Astrocyte of the spinal cord (primary cell): ENCODE measurements around the gene CENPVL1.

ENCODE experiments used
- DNase-seq: peaks from one replicate; pipeline ENCODE4 v3.0.0; 2011; ENCODE audit warnings: low read depth, low spot score
- H3K4me3 ChIP-seq: 2 replicates; pipeline ENCODE4 v1.5.1; 2011; ENCODE audit warnings: low read depth, mild to moderate bottlenecking, low read length, moderate library complexity
- CTCF ChIP-seq: IDR thresholded peaks from 2 replicates; pipeline ENCODE4 v1.5.1; 2012; ENCODE audit warnings: low read depth, mild to moderate bottlenecking, low read length, inconsistent platforms
- in situ Hi-C: cut with HindIII; loops from 2 replicates; pipeline ENCODE4 v1.10.0; 2017; ENCODE audit warnings: low sequenced_read_pairs

CENPVL1 gene

DNA sequence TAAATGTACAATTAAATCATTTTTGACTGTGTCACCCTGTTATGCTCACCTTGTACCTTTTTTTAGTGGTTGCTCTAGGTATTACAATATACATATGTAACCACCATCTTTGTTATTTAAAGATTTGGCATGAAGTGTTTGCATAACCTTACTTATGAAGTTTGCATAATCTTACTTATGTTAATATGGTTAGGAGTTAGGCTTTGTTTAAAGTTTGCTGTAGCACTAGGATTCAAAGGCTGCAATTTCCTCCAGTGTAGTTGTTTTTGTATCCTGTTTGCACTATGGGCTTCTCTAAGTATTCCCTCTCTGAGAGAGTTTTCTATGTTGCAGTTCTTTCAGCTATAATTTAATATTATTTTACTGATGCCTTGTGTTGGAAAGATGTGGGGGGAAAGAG is 17.9 kb downstream of the CENPVL1 start:
- in situ Hi-C loops: no loop called here
- H3K4me3 ChIP-seq: no peak overlapping the region
- TF ChIP-seq CTCF: no peak
- DNase-seq: no peak

DNA sequence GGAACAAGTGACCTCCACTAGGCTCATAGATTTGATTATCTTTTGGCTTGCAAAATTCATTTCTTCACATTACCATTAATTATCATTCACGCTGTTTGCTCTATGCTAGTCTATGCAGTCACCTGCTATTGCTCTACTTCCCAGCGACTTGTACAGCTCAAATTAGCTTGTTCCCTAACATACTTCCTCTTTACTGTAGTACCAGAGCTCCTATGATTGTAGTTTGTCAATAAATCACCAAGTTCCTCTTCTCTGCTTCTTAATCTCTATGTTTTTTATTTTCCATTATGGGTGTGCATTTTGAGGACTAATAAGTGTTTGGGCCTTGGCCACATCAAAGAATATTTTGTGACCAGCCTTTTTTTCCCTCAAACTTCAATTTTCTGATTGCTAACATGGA is 26.8 kb downstream of the CENPVL1 start:
- H3K4me3 ChIP-seq: no peak overlapping the region
- no peak for DNase-seq
- no peak for TF ChIP-seq CTCF
- in situ Hi-C loops: no loop called here

GRCh38 chrX:51742586-51742985 is 32.3 kb downstream of the CENPVL1 start:
- TF ChIP-seq CTCF: no peak
- no peak overlapping the region for H3K4me3 ChIP-seq
- in situ Hi-C loops: no loop called here
- DNase-seq: no peak

DNA sequence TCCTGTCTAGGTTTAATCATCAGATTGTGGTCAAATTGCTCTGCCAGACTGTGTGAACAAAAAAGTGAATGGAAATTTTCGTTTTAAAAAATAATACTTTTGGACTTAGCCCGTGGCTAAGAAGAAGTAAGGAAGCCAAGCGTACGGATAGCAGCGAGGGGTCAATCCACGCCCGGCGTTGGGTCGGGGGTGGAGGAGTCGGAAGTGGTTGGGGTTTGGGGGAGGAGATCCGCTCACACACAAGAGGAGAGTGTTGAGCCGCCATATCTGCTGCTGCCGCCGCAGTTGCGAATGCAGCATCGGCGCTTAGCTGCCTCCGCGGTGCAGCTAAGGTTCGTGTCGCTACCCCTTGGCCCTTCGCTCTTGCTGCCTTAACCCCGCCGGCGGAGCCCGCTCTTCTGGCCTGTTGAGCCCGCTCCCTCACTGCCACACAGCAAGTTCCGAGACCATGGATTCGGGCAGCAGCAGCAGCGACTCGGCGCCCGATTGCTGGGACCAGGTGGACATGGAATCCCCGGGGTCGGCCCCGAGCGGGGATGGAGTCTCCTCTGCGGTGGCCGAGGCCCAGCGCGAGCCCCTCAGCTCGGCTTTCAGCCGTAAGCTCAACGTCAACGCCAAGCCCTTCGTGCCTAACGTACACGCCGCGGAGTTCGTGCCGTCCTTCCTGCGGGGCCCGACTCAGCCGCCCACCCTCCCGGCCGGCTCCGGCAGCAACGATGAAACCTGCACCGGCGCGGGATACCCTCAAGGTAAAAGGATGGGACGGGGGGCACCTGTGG is 33.1 kb downstream of the CENPVL1 start, which contains the start of gene GSPT2:
Gene GSPT2 (plus strand): TSS at position 264 of the 779 bp plus-strand sequence. CDS start 185 bp downstream, at position 449.
- peak; percentile 80 for DNase-seq
- no peak for TF ChIP-seq CTCF
- peak within 1 kb of the TSS; percentile 65 for H3K4me3 ChIP-seq
- in situ Hi-C loops: no loop called here

- no peak for TF ChIP-seq CTCF
- no peak for DNase-seq
- no peak overlapping the region for H3K4me3 ChIP-seq
- in situ Hi-C loops: no loop called here
Measured at GRCh38 chrX:51747671-51748070, 37.4 kb downstream of the CENPVL1 start.

DNA sequence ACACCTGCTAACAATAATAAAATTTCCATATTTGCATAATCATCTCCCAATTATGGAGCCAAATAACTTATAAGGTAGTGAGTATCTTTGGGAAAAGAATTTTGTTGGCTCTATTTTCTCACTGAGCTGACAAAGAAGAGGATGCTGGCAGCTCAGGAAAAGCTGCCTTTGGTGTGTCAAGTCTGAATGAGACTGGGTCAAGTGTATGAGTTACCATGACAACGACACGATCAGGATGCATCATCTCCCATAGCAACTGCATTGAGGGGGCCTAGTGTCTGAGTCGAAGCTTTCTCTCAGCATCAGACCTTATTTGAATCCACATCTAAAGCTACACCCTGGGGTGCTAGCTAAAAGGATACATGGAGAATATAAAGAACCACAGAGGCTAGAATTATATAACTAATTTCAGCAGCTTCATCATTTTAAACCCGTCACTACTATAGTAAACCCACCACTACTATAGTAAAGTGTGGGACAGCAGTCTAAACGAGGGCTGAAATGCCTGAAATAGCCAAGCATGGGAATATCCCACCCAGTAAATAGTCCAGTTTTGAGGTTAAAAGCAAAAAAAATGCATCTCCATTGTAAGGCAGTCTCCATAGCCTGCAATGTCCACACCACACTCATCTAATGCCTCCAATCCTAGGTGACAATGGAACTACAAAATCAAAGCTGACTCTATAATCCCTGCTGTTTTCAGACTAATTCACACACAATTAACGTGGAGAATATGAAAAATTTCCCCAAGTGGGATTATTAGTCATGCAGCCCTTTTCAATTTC is 48.9 kb downstream of the CENPVL1 start:
- H3K4me3 ChIP-seq: no peak overlapping the region
- TF ChIP-seq CTCF: no peak
- in situ Hi-C loops: no loop called here
- DNase-seq: no peak
